Keratinocyte (primary cell): ENCODE data around the gene NPRL2.

Experiments
- CTCF ChIP-seq, 3 experiments: IDR thresholded peaks in 1 of 3; conservative IDR thresholded peaks in 1 of 3; optimal IDR thresholded peaks in 1 of 3; 2 replicates in 2 of 3; 3 replicates in 1 of 3; pipeline versions ENCODE3 to v1.5.1; 2011; ENCODE audit warnings: low read length in 3 of 3, mild to moderate bottlenecking in 3 of 3, moderate library complexity in 2 of 3, control low read depth in 1 of 3, inconsistent platforms in 1 of 3; ENCODE audit not compliant: insufficient read depth in 2 of 3; ENCODE audit errors: extremely low read depth in 1 of 3
- EZH2 ChIP-seq: IDR thresholded peaks from one replicate; pipeline ENCODE4 v1.6.1; 2012; ENCODE audit warnings: inconsistent platforms, mild to moderate bottlenecking, low read length, moderate library complexity

GRCh38 chr3:50381383-50381782, 30.8 kb upstream of the NPRL2 start:
- TF ChIP-seq EZH2 (no peak), CTCF (optimal IDR thresholded peaks at IDR 0.05 in 1 of 3, IDR thresholded peaks at IDR 0.05 in 1 of 3, conservative IDR thresholded peaks at IDR 0.05 in 1 of 3; ENCODE audit: extremely low read depth in 1 of 3, insufficient read depth in 2 of 3, low read length in 3 of 3) (no peak)
